ENCODE data around the gene SLC6A11. TPM values are rescaled to one million over a fixed set of nuclear protein-coding genes. Genes with fewer than 3 reads are reported as not detected.

SLC6A11 gene
- under 1 TPM in 1 of 6 experiments, not detected in 5; 0.05 TPM for total RNA-seq (2021; fragmentation: NEBNext Ultra II Directional; extraction: Animal tissue kit (Norgen Biotek cat#: 25700))
- long read RNA-seq, result 0 reads

DNA sequence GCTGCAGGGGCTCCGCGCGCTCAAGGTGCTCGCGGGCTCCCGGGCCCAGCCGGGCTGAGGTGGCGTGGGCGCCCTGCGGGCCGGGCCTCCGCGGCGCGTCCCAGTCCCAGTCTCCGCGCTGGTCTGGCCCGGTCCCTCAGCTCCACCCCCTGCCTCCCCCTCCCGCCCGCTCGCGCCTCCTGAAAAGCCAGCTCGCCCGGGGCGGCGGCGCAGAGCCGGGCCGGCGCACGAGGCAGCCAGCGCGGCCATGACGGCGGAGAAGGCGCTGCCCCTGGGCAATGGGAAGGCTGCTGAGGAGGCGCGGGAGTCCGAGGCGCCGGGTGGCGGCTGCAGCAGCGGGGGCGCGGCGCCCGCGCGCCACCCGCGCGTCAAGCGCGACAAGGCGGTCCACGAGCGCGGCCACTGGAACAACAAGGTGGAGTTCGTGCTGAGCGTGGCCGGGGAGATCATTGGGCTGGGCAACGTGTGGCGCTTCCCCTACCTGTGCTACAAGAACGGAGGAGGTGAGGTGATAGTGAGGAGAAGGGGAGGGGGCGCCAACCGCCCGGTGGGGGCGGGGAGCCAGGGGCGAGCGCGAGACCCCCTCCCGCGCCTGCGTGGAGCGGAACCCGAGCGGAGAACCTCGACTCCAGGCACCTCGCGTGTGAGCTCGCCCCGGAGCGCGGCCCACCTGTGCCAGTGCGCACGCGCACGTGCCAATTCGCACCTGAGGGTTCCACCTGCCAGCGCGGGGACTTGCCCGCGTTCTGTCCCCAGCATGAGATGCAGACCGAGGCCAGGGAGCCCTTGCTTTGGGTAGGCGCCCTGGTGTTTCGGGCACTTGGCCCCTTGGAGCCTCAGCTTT is at the start of gene SLC6A11:
Gene SLC6A11 (plus strand): TSS at position 210 of the 844 bp plus-strand sequence. CDS start 38 bp downstream, at position 248.
- peaks cover 9% of the 10 kb centered on the region for H3K27me3 Mint-ChIP-seq (ENCODE audit: insufficient read depth)
- H3K4me3 Mint-ChIP-seq, result no peak within 1 kb of the TSS
- H3K9me3 Mint-ChIP-seq, result no peaks in the 10 kb centered on the region
- DNase-seq, result no peak
- H3K36me3 Mint-ChIP-seq (ENCODE audit: low read depth), result no peaks in the 10 kb centered on the region
- H3K27ac Mint-ChIP-seq, result no peak within 1 kb of the TSS
- H3K4me1 Mint-ChIP-seq (ENCODE audit: low read depth), result no peaks in the 10 kb centered on the region
- TF ChIP-seq, protein P1, sequence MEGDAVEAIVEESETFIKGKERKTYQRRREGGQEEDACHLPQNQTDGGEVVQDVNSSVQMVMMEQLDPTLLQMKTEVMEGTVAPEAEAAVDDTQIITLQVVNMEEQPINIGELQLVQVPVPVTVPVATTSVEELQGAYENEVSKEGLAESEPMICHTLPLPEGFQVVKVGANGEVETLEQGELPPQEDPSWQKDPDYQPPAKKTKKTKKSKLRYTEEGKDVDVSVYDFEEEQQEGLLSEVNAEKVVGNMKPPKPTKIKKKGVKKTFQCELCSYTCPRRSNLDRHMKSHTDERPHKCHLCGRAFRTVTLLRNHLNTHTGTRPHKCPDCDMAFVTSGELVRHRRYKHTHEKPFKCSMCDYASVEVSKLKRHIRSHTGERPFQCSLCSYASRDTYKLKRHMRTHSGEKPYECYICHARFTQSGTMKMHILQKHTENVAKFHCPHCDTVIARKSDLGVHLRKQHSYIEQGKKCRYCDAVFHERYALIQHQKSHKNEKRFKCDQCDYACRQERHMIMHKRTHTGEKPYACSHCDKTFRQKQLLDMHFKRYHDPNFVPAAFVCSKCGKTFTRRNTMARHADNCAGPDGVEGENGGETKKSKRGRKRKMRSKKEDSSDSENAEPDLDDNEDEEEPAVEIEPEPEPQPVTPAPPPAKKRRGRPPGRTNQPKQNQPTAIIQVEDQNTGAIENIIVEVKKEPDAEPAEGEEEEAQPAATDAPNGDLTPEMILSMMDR (IDR thresholded peaks at IDR 0.05), result no peak

DNA sequence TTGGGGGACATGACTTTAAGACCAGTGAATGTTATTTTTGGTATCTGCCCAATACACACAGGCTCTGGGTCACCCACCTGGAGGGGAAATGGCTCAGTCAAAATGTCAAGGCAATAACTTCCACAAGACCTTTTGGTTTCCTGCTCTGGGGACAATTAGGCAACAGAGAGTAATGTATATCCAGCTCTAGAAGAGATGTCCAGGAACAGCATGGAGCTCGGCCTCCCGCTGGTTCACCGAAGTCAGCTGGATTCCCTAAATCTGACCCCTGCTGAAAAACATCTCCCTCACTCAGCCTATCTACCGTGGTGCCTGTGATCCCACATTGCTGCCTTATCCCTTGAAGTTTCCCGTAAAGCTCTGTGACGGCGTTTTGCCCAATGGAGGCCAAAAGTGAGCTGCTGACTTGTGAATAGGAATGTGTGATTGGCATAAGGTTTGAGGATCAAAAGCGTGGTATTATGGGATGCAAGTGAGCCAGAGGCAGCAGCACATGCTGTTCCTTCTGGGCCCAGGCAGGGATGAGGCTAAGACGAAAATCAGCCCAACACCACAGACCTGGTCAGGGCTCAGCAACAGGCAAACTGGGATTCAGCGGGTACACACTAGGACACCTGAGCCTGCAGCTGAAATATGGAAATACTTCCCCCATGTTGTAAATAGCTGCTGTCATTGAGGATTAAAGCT is 47.2 kb upstream of the SLC6A11 start:
- TF ChIP-seq, protein P1 (IDR thresholded peaks at IDR 0.05), result no peak
- no peak overlapping the region for H3K27ac Mint-ChIP-seq
- H3K27me3 Mint-ChIP-seq (ENCODE audit: insufficient read depth), result peaks cover 28% of the 10 kb centered on the region
- H3K36me3 Mint-ChIP-seq (ENCODE audit: low read depth), result no peaks in the 10 kb centered on the region
- no peaks in the 10 kb centered on the region for H3K9me3 Mint-ChIP-seq
- H3K4me3 Mint-ChIP-seq, result no peak overlapping the region
- H3K4me1 Mint-ChIP-seq (ENCODE audit: low read depth), result no peaks in the 10 kb centered on the region
- no peak for DNase-seq

DNA sequence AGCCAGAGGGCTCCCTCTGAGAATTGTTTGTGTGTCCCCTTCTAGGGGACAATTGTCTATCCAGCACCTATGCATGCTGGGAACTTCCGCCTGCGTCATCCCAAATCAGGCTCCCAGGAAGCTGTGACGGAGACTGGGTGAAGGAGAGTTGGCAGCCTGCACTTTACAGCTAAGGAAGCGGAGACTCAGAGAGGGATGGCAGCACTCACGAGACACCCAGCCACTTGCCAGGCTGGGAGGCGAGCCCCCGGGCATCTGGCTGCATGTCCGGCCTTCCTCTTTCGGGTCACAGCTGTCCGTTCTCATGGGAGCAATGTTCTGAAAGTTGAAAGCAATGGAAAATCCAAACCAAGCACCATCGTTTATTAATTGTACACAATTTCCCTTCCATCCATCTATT is 45.5 kb upstream of the SLC6A11 start:
- DNase-seq, result no peak

DNA sequence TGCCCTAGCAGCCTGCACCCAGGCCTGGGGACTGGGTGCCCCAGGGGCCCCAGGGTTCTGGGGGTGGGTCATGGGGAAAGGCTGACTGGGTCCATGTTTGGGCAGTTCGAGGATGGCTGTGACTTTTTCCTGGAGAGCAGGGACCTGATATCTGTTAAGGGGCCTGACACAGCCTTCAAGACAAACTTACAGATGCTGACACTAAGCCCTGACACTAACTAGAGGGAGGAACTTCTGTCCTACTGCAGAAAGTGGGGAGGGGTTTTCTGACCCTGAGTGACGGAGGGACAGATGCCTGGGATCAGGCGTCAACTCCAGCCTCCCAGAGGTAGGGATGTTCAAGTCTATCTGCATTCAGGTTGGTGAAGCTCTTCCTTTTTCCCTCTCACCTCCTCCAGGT is 45.0 kb upstream of the SLC6A11 start:
- no peak overlapping the region for H3K27ac Mint-ChIP-seq
- no peaks in the 10 kb centered on the region for H3K4me1 Mint-ChIP-seq (ENCODE audit: low read depth)
- TF ChIP-seq, protein P1 (IDR thresholded peaks at IDR 0.05), result no peak
- H3K27me3 Mint-ChIP-seq (ENCODE audit: insufficient read depth), result peaks cover 35% of the 10 kb centered on the region
- no peak overlapping the region for H3K4me3 Mint-ChIP-seq
- H3K36me3 Mint-ChIP-seq (ENCODE audit: low read depth), result no peaks in the 10 kb centered on the region
- DNase-seq, result no peak
- H3K9me3 Mint-ChIP-seq, result no peaks in the 10 kb centered on the region

More for the DNA sequence above, 45.5 kb upstream of the SLC6A11 start:
- Mint-ChIP-seq H3K4me3 (no peak overlapping the region), H3K9me3 (no peaks in the 10 kb centered on the region), H3K27ac (no peak overlapping the region), H3K36me3 (ENCODE audit: low read depth) (no peaks in the 10 kb centered on the region), H3K27me3 (ENCODE audit: insufficient read depth) (peaks cover 35% of the 10 kb centered on the region), H3K4me1 (ENCODE audit: low read depth) (no peaks in the 10 kb centered on the region)
- TF ChIP-seq, protein P1 (IDR thresholded peaks at IDR 0.05), result no peak

DNA sequence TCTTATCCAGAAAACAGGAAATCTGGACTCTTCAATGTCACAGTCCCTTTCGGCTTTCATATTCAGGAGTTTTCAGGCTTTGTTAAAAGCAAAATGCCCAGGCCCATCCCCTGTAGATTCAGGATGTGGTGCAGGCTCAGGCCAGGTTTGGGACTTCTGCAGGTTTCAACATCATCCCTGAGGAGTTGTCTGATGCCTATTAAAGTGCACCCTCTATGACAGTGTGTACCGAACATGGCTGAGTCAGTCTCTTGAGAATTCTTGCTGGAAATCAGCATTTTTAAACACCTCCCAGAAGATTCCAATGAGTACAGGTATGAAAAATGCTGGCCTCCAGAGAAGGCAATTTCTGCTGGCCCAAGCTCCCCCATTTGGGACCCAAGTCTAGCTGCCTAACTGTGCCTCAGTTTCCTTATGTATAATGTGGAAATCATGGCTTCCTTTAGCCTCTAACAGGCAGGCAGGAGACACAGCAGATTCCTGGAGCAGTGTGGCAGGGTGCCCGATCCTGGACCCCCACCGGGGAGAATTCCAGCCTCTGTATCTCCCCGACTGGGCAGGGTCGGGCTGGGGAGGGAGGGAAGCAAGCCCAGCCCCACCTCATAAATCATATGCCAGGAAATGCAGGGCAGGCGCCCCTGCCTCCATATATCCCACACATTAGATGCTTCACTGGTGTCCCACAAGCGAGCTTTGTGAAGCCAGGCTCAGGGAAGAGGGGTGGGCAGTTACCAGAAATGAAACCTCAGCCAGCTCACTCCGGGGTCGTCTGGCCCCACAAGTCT is 44.4 kb upstream of the SLC6A11 start:
- Mint-ChIP-seq H3K36me3 (ENCODE audit: low read depth) (no peaks in the 10 kb centered on the region), H3K27me3 (ENCODE audit: insufficient read depth) (peaks cover 40% of the 10 kb centered on the region), H3K4me1 (ENCODE audit: low read depth) (no peaks in the 10 kb centered on the region), H3K9me3 (no peaks in the 10 kb centered on the region), H3K4me3 (no peak overlapping the region), H3K27ac (no peak overlapping the region)
- TF ChIP-seq, protein P1 (IDR thresholded peaks at IDR 0.05), result no peak
- no peak for DNase-seq
